DND-41 (cell line): ENCODE data around the gene SDHB.

Source experiments
- CTCF ChIP-seq: IDR thresholded peaks from 2 replicates; pipeline ENCODE4 v1.5.1; 2012; ENCODE audit warnings: borderline replicate concordance, low read length, moderate library complexity, mild to moderate bottlenecking; ENCODE audit not compliant: poor library complexity, severe bottlenecking; ENCODE audit errors: extremely low read depth
- EZH2 ChIP-seq: IDR thresholded peaks from 3 replicates; pipeline ENCODE4 v1.6.1; 2012; ENCODE audit warnings: borderline replicate concordance, low read depth, mild to moderate bottlenecking, moderate library complexity, low read length, inconsistent platforms; ENCODE audit not compliant: severe bottlenecking

- TF ChIP-seq CTCF (no peak), EZH2 (no peak)
Observed at GRCh38 chr1:17046334-17046657, 7.5 kb downstream of the SDHB start.
